K562 (cell line): ENCODE data around the gene SLC8A2. TPM values are rescaled to one million over a fixed set of nuclear protein-coding genes. Genes with fewer than 3 reads are reported as not detected.

Experiments used
- ATAC-seq: fragments of 200-7000 bp; cut with Tn5 transposase; 3 replicates; pipeline ENCODE4 v1.9.1; 2020; ENCODE audit warnings: moderate library complexity
- BruUV-seq: library from RNA; stranded (reverse); fragments of 400-500 nt; replicated peaks from 2 replicates; lab custom pipeline; 2021; lab: Mats Ljungman, UMichigan
- CTCF ChIA-PET: fragments of 300-600 bp; formaldehyde crosslinking; extraction: SDS; loops from one replicate; lab custom pipeline; 2021; ENCODE audit warnings: low intra/inter-chr PET ratio; lab: Yijun Ruan, JAX
- POLR2A ChIA-PET: fragments of 300-600, 350-650 bp; sonication (Branson Sonifier 250); formaldehyde crosslinking; extraction: SDS; loops from one replicate; lab custom pipeline; 2021; ENCODE audit warnings: antibody characterized with exemption, inconsistent platforms; lab: Yijun Ruan, JAX
- DNase-seq, 4 experiments: peaks; one replicate each; pipeline versions ENCODE4 v3.0.0 to v3.0.0-alpha.2; 2011 to 2018; ENCODE audit warnings: low spot score in 3 of 4, mixed read lengths in 3 of 4; ENCODE audit errors: extremely low read depth in 1 of 4
- FAIRE-seq: peaks from 2 replicates; lab custom pipeline; 2011; peaks lifted over from hg19 to GRCh38; lab: Jason Lieb, UNC
- H2AFZ ChIP-seq: 2 replicates; pipeline ENCODE4 v1.6.0; 2011; ENCODE audit warnings: low read depth, low read length, control low read depth, inconsistent platforms
- H3K27ac ChIP-seq: fragments of 200-600 bp; 3 replicates; pipeline ENCODE4 v1.8.0; 2011; ENCODE audit warnings: low read depth, mild to moderate bottlenecking, control low read depth, inconsistent platforms, low read length, moderate library complexity, mixed read lengths; ENCODE audit errors: extremely low read depth
- H3K27me3 ChIP-seq, 2 experiments: fragments of 300-600 bp in 1 of 2; 2 replicates in 1 of 2; 3 replicates in 1 of 2; pipeline versions ENCODE4 v1.6.0 to v1.8.0; 2011; ENCODE audit warnings: inconsistent platforms in 2 of 2, low read length in 2 of 2, mild to moderate bottlenecking in 1 of 2, mixed read lengths in 1 of 2, moderate library complexity in 1 of 2; ENCODE audit not compliant: control insufficient read depth in 2 of 2, insufficient read depth in 2 of 2
- H3K36me3 ChIP-seq: fragments of 300-600 bp; 3 replicates; pipeline ENCODE4 v1.8.0; 2011; ENCODE audit warnings: mild to moderate bottlenecking, low read length, inconsistent platforms; ENCODE audit not compliant: control insufficient read depth, insufficient read depth
- H3K4me1 ChIP-seq, 2 experiments: fragments of 200-600 bp in 1 of 2; replicated peaks in 1 of 2; 2 replicates in 1 of 2; 3 replicates in 1 of 2; pipeline versions ENCODE4 v1.5.1 to v1.8.0; 2011; ENCODE audit warnings: inconsistent platforms in 2 of 2, low read length in 2 of 2, mild to moderate bottlenecking in 1 of 2, mixed read lengths in 1 of 2, moderate library complexity in 1 of 2; ENCODE audit not compliant: control insufficient read depth in 2 of 2, insufficient read depth in 2 of 2
- H3K4me2 ChIP-seq: 2 replicates; pipeline ENCODE4 v1.6.1; 2011; ENCODE audit warnings: low read length, control low read depth, inconsistent platforms, mixed read lengths; ENCODE audit not compliant: insufficient read depth
- H3K4me3 ChIP-seq: fragments of 200-600 bp; sonication (generic), shearing (Covaris generic); 2 replicates; pipeline ENCODE4 v1.5.1; 2016; ENCODE audit warnings: control low read depth, inconsistent platforms
- H3K79me2 ChIP-seq: fragments of 200-600 bp; 3 replicates; pipeline ENCODE4 v1.8.0; 2011; ENCODE audit warnings: low read length, inconsistent platforms; ENCODE audit not compliant: control insufficient read depth, insufficient read depth
- H3K9ac ChIP-seq, 2 experiments: 2 replicates each; pipeline versions ENCODE4 v1.6.0 to v1.6.1; 2011; ENCODE audit warnings: low read depth in 2 of 2, low read length in 2 of 2, control low read depth in 1 of 2, inconsistent platforms in 1 of 2, mild to moderate bottlenecking in 1 of 2, mixed read lengths in 1 of 2; ENCODE audit not compliant: insufficient read depth in 1 of 2
- H3K9me1 ChIP-seq: one replicate; pipeline ENCODE4 v1.6.0; 2011; ENCODE audit warnings: inconsistent platforms, mild to moderate bottlenecking, low read length, moderate library complexity; ENCODE audit not compliant: control insufficient read depth, insufficient read depth
- H3K9me3 ChIP-seq: replicated peaks from 2 replicates; pipeline ENCODE4 v1.5.1; 2011; ENCODE audit warnings: low read depth, low read length, inconsistent platforms; ENCODE audit not compliant: control insufficient read depth, insufficient read depth
- H4K20me1 ChIP-seq: replicated peaks from 2 replicates; pipeline ENCODE4 v1.6.1; 2011; ENCODE audit warnings: low read length, inconsistent platforms, mixed read lengths; ENCODE audit not compliant: control insufficient read depth, insufficient read depth
- BCL6 ChIP-seq: fragments of 250-450 bp; sonication (Bioruptor Pico); IDR thresholded peaks from 2 replicates; pipeline ENCODE4 v1.4.0; 2020
- BCOR ChIP-seq: fragments of 450-650 bp; IDR thresholded peaks from 2 replicates; pipeline ENCODE4 v1.6.1; 2016
- CXXC5 ChIP-seq: fragments of 250-450 bp; sonication (Bioruptor Pico); IDR thresholded peaks from 2 replicates; pipeline ENCODE4 v1.8.0; 2022; ENCODE audit warnings: inconsistent platforms, mild to moderate bottlenecking, moderate library complexity
- DLX4 ChIP-seq: fragments of 250-450 bp; sonication (Bioruptor Pico); IDR thresholded peaks from 2 replicates; pipeline ENCODE4 v1.6.1; 2021; ENCODE audit warnings: mild to moderate bottlenecking
- FOXP1 ChIP-seq: sonication (generic); formaldehyde crosslinking; IDR thresholded peaks from 2 replicates; pipeline ENCODE4 v1.8.0; 2022; ENCODE audit warnings: mild to moderate bottlenecking, missing genetic modification reagents
- MAZ ChIP-seq, 2 experiments: fragments of 450-650 bp in 1 of 2; sonication (generic) in 1 of 2; formaldehyde crosslinking; IDR thresholded peaks in 1 of 2; conservative IDR thresholded peaks in 1 of 2; 2 replicates each; pipeline versions ENCODE4 v1.4.0 to v1.5.0; 2020; ENCODE audit warnings: mild to moderate bottlenecking in 1 of 2, missing genetic modification reagents in 1 of 2
- ZFP1 ChIP-seq: fragments of 450-650 bp; formaldehyde crosslinking; IDR thresholded peaks from 2 replicates; pipeline ENCODE4 v1.4.0; 2020; ENCODE audit warnings: mild to moderate bottlenecking, mixed read lengths
- WGBS: fragments of 100-300 bp; shearing (Covaris generic); methylation state at CpG from one replicate; pipeline ENCODE4 v1.1.6; 2016; ENCODE audit warnings: low coverage, mixed read lengths; ENCODE audit not compliant: insufficient coverage; ENCODE audit errors: missing lambda C conversion rate; 5-methylcytosine and 5-hydroxymethylcytosine counted together
- in situ Hi-C: fragments of 300-500 bp; cut with MboI; formaldehyde crosslinking; loops from 4 replicates; pipeline ENCODE4 v1.15.0; 2018; ENCODE audit warnings: inconsistent platforms, mixed read lengths
- intact Hi-C: fragments of 100-400 bp; cut with micrococcal nuclease; formaldehyde crosslinking; loops from 2 replicates; pipeline ENCODE4 v1.14.2; 2022
- polyA plus RNA-seq, 8 experiments: library from polyadenylated mRNA; depleted of rRNA in 4 of 8; stranded (reverse) in 5 of 8; unstranded in 3 of 8; fragments of >200 nt; fragmentation: Nextera tagmentation in 2 of 8; fragmentation: Illumina TruSeq in 1 of 8; extraction: Ambion mirVana in 2 of 8; extraction: Trizol in 1 of 8; gene quantifications; 2 replicates each; pipeline versions ENCODE4 v1.2.1 to v1.2.3, GENCODE V29; 2011 to 2014; ENCODE audit warnings: inconsistent platforms in 1 of 8, missing spikeins in 1 of 8
- total RNA-seq, 7 experiments: library from RNA; depleted of rRNA in 6 of 7; stranded (reverse); fragments of >200 nt in 6 of 7; fragmentation: Illumina TruSeq in 2 of 7; extraction: Trizol in 2 of 7; gene quantifications; 2 replicates each; pipeline versions ENCODE4 v1.2.1 to v1.2.3, GENCODE V29; 2011 to 2021; ENCODE audit warnings: low replicate concordance in 1 of 7
- TF ChIP-seq, protein P1 (sequence below): conservative IDR thresholded peaks from 2 replicates; pipeline ENCODE4 v1.6.1; 2011; ENCODE audit warnings: low read depth, mild to moderate bottlenecking, low read length; ENCODE audit not compliant: control insufficient read depth
- TF ChIP-seq, protein P2 (sequence below), 2 experiments: fragments of 450-650 bp; formaldehyde crosslinking in 1 of 2; IDR thresholded peaks; 2 replicates each; pipeline versions ENCODE4 v1.4.0 to v1.6.1; 2014 to 2020; ENCODE audit warnings: mild to moderate bottlenecking in 2 of 2, borderline replicate concordance in 1 of 2, low read depth in 1 of 2

The SLC8A2 gene
- total and polyA plus RNA-seq, 9 of the 15 experiments (the other 6 are each of a cell fraction or from before 2014, with no cell fraction given), result 0.07 to 0.66 (median 0.24) TPM; not detected in 3

DNA sequence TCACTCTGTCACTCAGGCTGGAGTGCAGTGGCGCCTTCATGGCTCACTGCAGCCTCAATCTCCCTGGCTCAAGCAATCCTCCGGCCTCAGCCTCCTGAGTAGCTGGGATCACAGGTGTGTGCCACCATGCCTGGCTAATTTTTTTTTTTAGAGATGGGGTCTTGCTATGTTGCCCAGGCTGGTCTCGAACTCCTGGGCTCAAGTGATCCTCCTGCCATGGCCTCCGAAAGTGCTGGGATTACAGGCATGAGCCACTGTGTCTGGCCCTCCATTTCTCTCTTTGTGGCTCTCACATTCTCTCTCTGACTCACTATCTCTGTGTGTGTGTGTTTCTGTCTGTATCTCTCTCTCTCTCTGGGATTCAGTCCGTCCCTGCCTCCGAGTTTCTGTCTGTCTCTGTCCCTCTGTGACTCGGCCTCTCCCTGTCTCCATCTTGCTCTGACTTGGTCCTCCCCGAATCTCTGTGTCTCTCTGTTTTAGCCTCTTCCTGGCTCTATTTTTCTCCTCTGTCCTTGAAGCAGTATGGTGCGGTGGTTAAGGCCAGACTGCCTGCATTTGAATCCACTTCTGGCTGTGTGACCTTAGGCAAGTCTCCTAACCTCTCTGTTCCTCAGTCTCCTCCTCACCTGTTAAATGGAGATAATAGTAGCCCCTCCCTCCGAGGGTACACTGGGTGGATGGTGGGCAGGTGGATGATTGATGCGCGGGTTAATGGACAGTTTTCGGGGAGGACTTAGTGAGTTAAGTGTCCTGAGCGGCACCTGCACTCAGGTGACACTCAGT lies 63.3 kb downstream of the SLC8A2 start (continued):
- TF ChIP-seq BCOR, result peak; percentile 78

GRCh38 chr19:47407417-47407774 lies 64.3 kb downstream of the SLC8A2 start:
- WGBS, result 7% methylated on average over 10 of the region's 14 CpGs
- ChIA-PET POLR2A (no interaction called here), CTCF (no interaction called here)
- H4K20me1 ChIP-seq, result peaks cover 4% of the 10 kb centered on the region
- in situ Hi-C loops (no loop called here), intact Hi-C loops (no loop called here)
- FAIRE-seq (no peak), DNase-seq (no peak), ATAC-seq (peak; percentile 53)
- H3K9me3 ChIP-seq, result no peaks in the 10 kb centered on the region
- H3K79me2 ChIP-seq, result no peaks in the 10 kb centered on the region
- H3K4me2 ChIP-seq, result no peak overlapping the region
- no peaks in the 10 kb centered on the region for H3K36me3 ChIP-seq
- no peak overlapping the region for H3K9ac ChIP-seq
- no peak overlapping the region for H2AFZ ChIP-seq
- H3K27ac ChIP-seq, result no peak overlapping the region
- peaks cover 27 to 58% of the 10 kb centered on the region in 2 experiments; a peak in 4 of 5 replicates for H3K27me3 ChIP-seq
- no TSS peak for BruUV-seq
- peaks cover 4% of the 10 kb centered on the region for H3K9me1 ChIP-seq
- no peak overlapping the region for H3K4me3 ChIP-seq
- peaks cover 0 to 10% of the 10 kb centered on the region in 2 experiments; a peak in 2 of 5 replicates for H3K4me1 ChIP-seq
- peak; percentile 7; the same call in 1 of the 2 replicates for TF ChIP-seq FOXP1 (CRISPR knock-in tag)
- 0 out of 2 replicates have a peak, but pooled peaks have one; percentile 2 for TF ChIP-seq CXXC5
- no peak for TF ChIP-seq ZFP1 (CRISPR knock-in tag)
- 0 out of 4 replicates have a peak, but pooled peaks of 1 of the 2 experiments have one; percentile 7 for TF ChIP-seq MAZ (CRISPR knock-in tag; conservative IDR thresholded peaks at IDR 0.05 in 1 of 2, IDR thresholded peaks at IDR 0.05 in 1 of 2)
- TF ChIP-seq, protein P1, sequence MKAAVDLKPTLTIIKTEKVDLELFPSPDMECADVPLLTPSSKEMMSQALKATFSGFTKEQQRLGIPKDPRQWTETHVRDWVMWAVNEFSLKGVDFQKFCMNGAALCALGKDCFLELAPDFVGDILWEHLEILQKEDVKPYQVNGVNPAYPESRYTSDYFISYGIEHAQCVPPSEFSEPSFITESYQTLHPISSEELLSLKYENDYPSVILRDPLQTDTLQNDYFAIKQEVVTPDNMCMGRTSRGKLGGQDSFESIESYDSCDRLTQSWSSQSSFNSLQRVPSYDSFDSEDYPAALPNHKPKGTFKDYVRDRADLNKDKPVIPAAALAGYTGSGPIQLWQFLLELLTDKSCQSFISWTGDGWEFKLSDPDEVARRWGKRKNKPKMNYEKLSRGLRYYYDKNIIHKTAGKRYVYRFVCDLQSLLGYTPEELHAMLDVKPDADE, result 0 out of 2 replicates have a peak, but pooled peaks have one; percentile 1
- no peak for TF ChIP-seq DLX4 (CRISPR knock-in tag)
- TF ChIP-seq, protein P2, sequence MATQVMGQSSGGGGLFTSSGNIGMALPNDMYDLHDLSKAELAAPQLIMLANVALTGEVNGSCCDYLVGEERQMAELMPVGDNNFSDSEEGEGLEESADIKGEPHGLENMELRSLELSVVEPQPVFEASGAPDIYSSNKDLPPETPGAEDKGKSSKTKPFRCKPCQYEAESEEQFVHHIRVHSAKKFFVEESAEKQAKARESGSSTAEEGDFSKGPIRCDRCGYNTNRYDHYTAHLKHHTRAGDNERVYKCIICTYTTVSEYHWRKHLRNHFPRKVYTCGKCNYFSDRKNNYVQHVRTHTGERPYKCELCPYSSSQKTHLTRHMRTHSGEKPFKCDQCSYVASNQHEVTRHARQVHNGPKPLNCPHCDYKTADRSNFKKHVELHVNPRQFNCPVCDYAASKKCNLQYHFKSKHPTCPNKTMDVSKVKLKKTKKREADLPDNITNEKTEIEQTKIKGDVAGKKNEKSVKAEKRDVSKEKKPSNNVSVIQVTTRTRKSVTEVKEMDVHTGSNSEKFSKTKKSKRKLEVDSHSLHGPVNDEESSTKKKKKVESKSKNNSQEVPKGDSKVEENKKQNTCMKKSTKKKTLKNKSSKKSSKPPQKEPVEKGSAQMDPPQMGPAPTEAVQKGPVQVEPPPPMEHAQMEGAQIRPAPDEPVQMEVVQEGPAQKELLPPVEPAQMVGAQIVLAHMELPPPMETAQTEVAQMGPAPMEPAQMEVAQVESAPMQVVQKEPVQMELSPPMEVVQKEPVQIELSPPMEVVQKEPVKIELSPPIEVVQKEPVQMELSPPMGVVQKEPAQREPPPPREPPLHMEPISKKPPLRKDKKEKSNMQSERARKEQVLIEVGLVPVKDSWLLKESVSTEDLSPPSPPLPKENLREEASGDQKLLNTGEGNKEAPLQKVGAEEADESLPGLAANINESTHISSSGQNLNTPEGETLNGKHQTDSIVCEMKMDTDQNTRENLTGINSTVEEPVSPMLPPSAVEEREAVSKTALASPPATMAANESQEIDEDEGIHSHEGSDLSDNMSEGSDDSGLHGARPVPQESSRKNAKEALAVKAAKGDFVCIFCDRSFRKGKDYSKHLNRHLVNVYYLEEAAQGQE (IDR thresholded peaks at IDR 0.05; ENCODE audit: borderline replicate concordance), result no peak
- TF ChIP-seq, protein P2 (CRISPR knock-in tag; IDR thresholded peaks at IDR 0.05; ENCODE audit: low read depth), result peak; percentile 15
- TF ChIP-seq BCL6 (CRISPR knock-in tag), result no peak
